RWPE2 (cell line): Measurements from ENCODE around the gene GPR6.

Experiments
- ATAC-seq: fragments of 200-7000 bp; cut with Tn5 transposase; 3 replicates; pipeline ENCODE4 v1.9.1; 2021; ENCODE audit warnings: low read depth
- DNase-seq: peaks from one replicate; pipeline ENCODE4 v3.0.0-alpha.2; 2020; ENCODE audit warnings: low spot score
- H3K27ac ChIP-seq: fragments of 450-650 bp; 2 replicates; pipeline ENCODE4 v1.5.1; 2017; ENCODE audit warnings: mild to moderate bottlenecking; ENCODE audit not compliant: poor library complexity, severe bottlenecking
- H3K27me3 ChIP-seq: fragments of 250-450 bp; sonication (Bioruptor Pico); 2 replicates; pipeline ENCODE4 v1.5.1; 2021; ENCODE audit warnings: mild to moderate bottlenecking, moderate library complexity; ENCODE audit not compliant: insufficient read depth, poor library complexity, severe bottlenecking
- H3K36me3 ChIP-seq: fragments of 250-450 bp; sonication (Bioruptor Pico); 2 replicates; pipeline ENCODE4 v1.5.1; 2020; ENCODE audit warnings: low read depth, mild to moderate bottlenecking, moderate library complexity
- H3K4me1 ChIP-seq: fragments of 250-450 bp; sonication (Bioruptor Pico); 2 replicates; pipeline ENCODE4 v1.5.1; 2021; ENCODE audit warnings: mild to moderate bottlenecking, moderate library complexity; ENCODE audit not compliant: insufficient read depth, poor library complexity, severe bottlenecking
- H3K4me3 ChIP-seq: fragments of 250-450 bp; sonication (Bioruptor Pico); 2 replicates; pipeline ENCODE4 v1.5.1; 2021; ENCODE audit warnings: mild to moderate bottlenecking, moderate library complexity; ENCODE audit not compliant: severe bottlenecking
- H3K9me3 ChIP-seq: fragments of 250-450 bp; sonication (Bioruptor Pico); 2 replicates; pipeline ENCODE4 v1.5.1; 2021; ENCODE audit warnings: mild to moderate bottlenecking, moderate library complexity; ENCODE audit not compliant: severe bottlenecking
- CTCF ChIP-seq: fragments of 450-650 bp; IDR thresholded peaks from one replicate; pipeline ENCODE4 v1.5.1; 2017; ENCODE audit warnings: mild to moderate bottlenecking, moderate library complexity; ENCODE audit not compliant: poor library complexity, severe bottlenecking

The GPR6 gene

GRCh38 chr6:109946979-109947378, 31.1 kb upstream of the GPR6 start:
- H3K27ac ChIP-seq, result no peak overlapping the region
- no peak for TF ChIP-seq CTCF
- no peaks in the 10 kb centered on the region for H3K9me3 ChIP-seq
- no peaks in the 10 kb centered on the region for H3K36me3 ChIP-seq
- ATAC-seq (no peak; the same call in 2 of the 3 replicates), DNase-seq (no peak)
- H3K27me3 ChIP-seq, result no peaks in the 10 kb centered on the region
- peaks cover 7% of the 10 kb centered on the region for H3K4me1 ChIP-seq
- no peak overlapping the region for H3K4me3 ChIP-seq

GRCh38 chr6:109949281-109950065, 28.6 kb upstream of the GPR6 start:
- Histone ChIP-seq H3K9me3 (no peaks in the 10 kb centered on the region), H3K27ac (no peak overlapping the region), H3K4me3 (no peak overlapping the region), H3K4me1 (peaks cover 4% of the 10 kb centered on the region), H3K27me3 (no peaks in the 10 kb centered on the region), H3K36me3 (no peaks in the 10 kb centered on the region)
- no peak for TF ChIP-seq CTCF
- ATAC-seq (no peak), DNase-seq (no peak)

GRCh38 chr6:109955491-109955890, 22.6 kb upstream of the GPR6 start:
- no peak overlapping the region for H3K27ac ChIP-seq
- TF ChIP-seq CTCF, result no peak
- DNase-seq (no peak), ATAC-seq (no peak)
- no peaks in the 10 kb centered on the region for H3K36me3 ChIP-seq
- H3K4me3 ChIP-seq, result no peak overlapping the region
- no peaks in the 10 kb centered on the region for H3K9me3 ChIP-seq
- H3K27me3 ChIP-seq, result no peaks in the 10 kb centered on the region
- no peaks in the 10 kb centered on the region for H3K4me1 ChIP-seq

GRCh38 chr6:109958626-109959025, 19.5 kb upstream of the GPR6 start:
- Histone ChIP-seq H3K4me1 (peaks cover 14% of the 10 kb centered on the region), H3K27me3 (no peaks in the 10 kb centered on the region), H3K4me3 (no peak overlapping the region), H3K9me3 (peaks cover 3% of the 10 kb centered on the region), H3K27ac (no peak overlapping the region), H3K36me3 (no peaks in the 10 kb centered on the region)
- TF ChIP-seq CTCF, result no peak
- no peak for ATAC-seq
- DNase-seq, result no peak

GRCh38 chr6:109961611-109962041, 16.5 kb upstream of the GPR6 start:
- Histone ChIP-seq H3K4me3 (no peak overlapping the region), H3K36me3 (no peaks in the 10 kb centered on the region), H3K27ac (peak overlapping the region; percentile 88), H3K4me1 (peaks cover 28% of the 10 kb centered on the region), H3K27me3 (no peaks in the 10 kb centered on the region), H3K9me3 (peaks cover 3% of the 10 kb centered on the region)
- peak; percentile 84 for ATAC-seq
- no peak for DNase-seq
- no peak for TF ChIP-seq CTCF
